ENCODE data around the gene ATP1A2.

The ATP1A2 gene

GRCh38 chr1:160143695-160144094 is 28.1 kb downstream of the ATP1A2 start:
- Histone ChIP-seq H3K4me1 (ENCODE audit: low read length) (peaks cover 6% of the 10 kb centered on the region), H4K20me1 (ENCODE audit: insufficient read depth, low read length) (no peaks in the 10 kb centered on the region), H3K4me3 (ENCODE audit: low read length) (no peak overlapping the region), H3K36me3 (replicated peaks; ENCODE audit: low read depth, low read length) (no peaks in the 10 kb centered on the region), H3K79me2 (ENCODE audit: low read length) (no peaks in the 10 kb centered on the region), H3K9me3 (ENCODE audit: insufficient read depth, low read length) (no peaks in the 10 kb centered on the region), H3K27me3 (ENCODE audit: low read depth, low read length) (peaks cover 19% of the 10 kb centered on the region), H3K27ac (ENCODE audit: low read length) (no peak overlapping the region), H2AFZ (ENCODE audit: low read depth, low read length) (no peak overlapping the region), H3K9ac (ENCODE audit: low read length) (no peak overlapping the region), H3K4me2 (ENCODE audit: low read length) (no peak overlapping the region)
- TF ChIP-seq, protein P1, sequence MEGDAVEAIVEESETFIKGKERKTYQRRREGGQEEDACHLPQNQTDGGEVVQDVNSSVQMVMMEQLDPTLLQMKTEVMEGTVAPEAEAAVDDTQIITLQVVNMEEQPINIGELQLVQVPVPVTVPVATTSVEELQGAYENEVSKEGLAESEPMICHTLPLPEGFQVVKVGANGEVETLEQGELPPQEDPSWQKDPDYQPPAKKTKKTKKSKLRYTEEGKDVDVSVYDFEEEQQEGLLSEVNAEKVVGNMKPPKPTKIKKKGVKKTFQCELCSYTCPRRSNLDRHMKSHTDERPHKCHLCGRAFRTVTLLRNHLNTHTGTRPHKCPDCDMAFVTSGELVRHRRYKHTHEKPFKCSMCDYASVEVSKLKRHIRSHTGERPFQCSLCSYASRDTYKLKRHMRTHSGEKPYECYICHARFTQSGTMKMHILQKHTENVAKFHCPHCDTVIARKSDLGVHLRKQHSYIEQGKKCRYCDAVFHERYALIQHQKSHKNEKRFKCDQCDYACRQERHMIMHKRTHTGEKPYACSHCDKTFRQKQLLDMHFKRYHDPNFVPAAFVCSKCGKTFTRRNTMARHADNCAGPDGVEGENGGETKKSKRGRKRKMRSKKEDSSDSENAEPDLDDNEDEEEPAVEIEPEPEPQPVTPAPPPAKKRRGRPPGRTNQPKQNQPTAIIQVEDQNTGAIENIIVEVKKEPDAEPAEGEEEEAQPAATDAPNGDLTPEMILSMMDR (IDR thresholded peaks at IDR 0.05; ENCODE audit: low read depth, low read length): no peak
- no peak for TF ChIP-seq EZH2phosphoT487 (IDR thresholded peaks at IDR 0.05; ENCODE audit: low read depth)

- Histone ChIP-seq H3K79me2 (ENCODE audit: low read length) (no peaks in the 10 kb centered on the region), H3K9me3 (ENCODE audit: insufficient read depth, low read length) (no peaks in the 10 kb centered on the region), H2AFZ (ENCODE audit: low read depth, low read length) (no peak overlapping the region), H3K27me3 (ENCODE audit: low read depth, low read length) (peaks cover 18% of the 10 kb centered on the region), H3K9ac (ENCODE audit: low read length) (no peak overlapping the region), H4K20me1 (ENCODE audit: insufficient read depth, low read length) (no peaks in the 10 kb centered on the region), H3K27ac (ENCODE audit: low read length) (no peak overlapping the region), H3K36me3 (replicated peaks; ENCODE audit: low read depth, low read length) (no peaks in the 10 kb centered on the region), H3K4me3 (ENCODE audit: low read length) (no peak overlapping the region), H3K4me1 (ENCODE audit: low read length) (peaks cover 13% of the 10 kb centered on the region), H3K4me2 (ENCODE audit: low read length) (no peak overlapping the region)
- TF ChIP-seq, protein P1 (IDR thresholded peaks at IDR 0.05; ENCODE audit: low read depth, low read length): no peak
- no peak for TF ChIP-seq EZH2phosphoT487 (IDR thresholded peaks at IDR 0.05; ENCODE audit: low read depth)
Observed at GRCh38 chr1:160144921-160145320, 29.4 kb downstream of the ATP1A2 start.

DNA sequence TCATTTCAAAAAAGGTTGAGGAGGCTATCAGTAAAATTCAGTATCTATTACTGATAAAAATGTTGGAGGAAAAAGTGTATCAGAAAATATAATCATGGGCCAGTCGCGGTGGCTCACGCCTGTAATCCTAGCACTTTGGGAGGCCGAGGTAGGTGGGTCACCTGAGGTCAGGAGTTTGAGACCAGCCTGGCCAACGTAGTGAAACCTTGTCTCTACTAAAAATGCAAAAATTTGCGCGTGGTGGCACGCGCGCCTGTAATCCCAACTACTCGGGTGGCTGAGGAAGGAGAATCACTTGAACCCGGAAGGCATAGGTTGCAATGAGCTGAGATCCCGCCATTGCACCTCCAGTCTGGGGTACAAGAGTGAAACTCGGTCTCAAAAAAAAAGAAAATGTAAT is 30.5 kb downstream of the ATP1A2 start:
- TF ChIP-seq EZH2phosphoT487 (IDR thresholded peaks at IDR 0.05; ENCODE audit: low read depth): no peak
- TF ChIP-seq, protein P1 (IDR thresholded peaks at IDR 0.05; ENCODE audit: low read depth, low read length): no peak
- no peak overlapping the region for H3K27ac ChIP-seq (ENCODE audit: low read length)
- H3K4me3 ChIP-seq (ENCODE audit: low read length): no peak overlapping the region
- no peaks in the 10 kb centered on the region for H3K9me3 ChIP-seq (ENCODE audit: insufficient read depth, low read length)
- H2AFZ ChIP-seq (ENCODE audit: low read depth, low read length): no peak overlapping the region
- peaks cover 13% of the 10 kb centered on the region for H3K4me1 ChIP-seq (ENCODE audit: low read length)
- peaks cover 14% of the 10 kb centered on the region for H3K27me3 ChIP-seq (ENCODE audit: low read depth, low read length)
- H3K4me2 ChIP-seq (ENCODE audit: low read length): no peak overlapping the region
- H3K36me3 ChIP-seq (replicated peaks; ENCODE audit: low read depth, low read length): no peaks in the 10 kb centered on the region
- H4K20me1 ChIP-seq (ENCODE audit: insufficient read depth, low read length): no peaks in the 10 kb centered on the region
- H3K79me2 ChIP-seq (ENCODE audit: low read length): no peaks in the 10 kb centered on the region
- no peak overlapping the region for H3K9ac ChIP-seq (ENCODE audit: low read length)

- TF ChIP-seq, protein P1 (IDR thresholded peaks at IDR 0.05; ENCODE audit: low read depth, low read length): no peak
- TF ChIP-seq EZH2phosphoT487 (IDR thresholded peaks at IDR 0.05; ENCODE audit: low read depth): no peak
Observed at GRCh38 chr1:160148121-160148520, 32.6 kb downstream of the ATP1A2 start.

More at GRCh38 chr1:160148121-160148520, 32.6 kb downstream of the ATP1A2 start:
- Histone ChIP-seq H4K20me1 (ENCODE audit: insufficient read depth, low read length) (no peaks in the 10 kb centered on the region), H3K27me3 (ENCODE audit: low read depth, low read length) (no peaks in the 10 kb centered on the region), H3K9ac (ENCODE audit: low read length) (no peak overlapping the region), H3K4me2 (ENCODE audit: low read length) (no peak overlapping the region), H3K4me1 (ENCODE audit: low read length) (peaks cover 21% of the 10 kb centered on the region), H3K9me3 (ENCODE audit: insufficient read depth, low read length) (no peaks in the 10 kb centered on the region), H3K36me3 (replicated peaks; ENCODE audit: low read depth, low read length) (no peaks in the 10 kb centered on the region), H3K4me3 (ENCODE audit: low read length) (no peak overlapping the region), H3K79me2 (ENCODE audit: low read length) (no peaks in the 10 kb centered on the region), H2AFZ (ENCODE audit: low read depth, low read length) (no peak overlapping the region), H3K27ac (ENCODE audit: low read length) (no peak overlapping the region)

All from OCI-LY3 (cell line).